Measurements from ENCODE around the gene CEACAM3.

CEACAM3 gene

GRCh38 chr19:41795031-41795461 lies 1.3 kb upstream of the CEACAM3 start:
- no peak for DNase-seq (ENCODE audit: low spot score)
- peak; percentile 68 for TF ChIP-seq CTCF (IDR thresholded peaks at IDR 0.05; ENCODE audit: extremely low read depth, missing control alignments)

GRCh38 chr19:41796901-41797300 lies 514 bp downstream of the CEACAM3 start:
- DNase-seq (ENCODE audit: low spot score), result no peak
- TF ChIP-seq CTCF (IDR thresholded peaks at IDR 0.05; ENCODE audit: extremely low read depth, missing control alignments), result no peak

- no peak for DNase-seq (ENCODE audit: low spot score)
- no peak for TF ChIP-seq CTCF (IDR thresholded peaks at IDR 0.05; ENCODE audit: extremely low read depth, missing control alignments)
Measured at GRCh38 chr19:41799444-41800000, 3.1 kb downstream of the CEACAM3 start.

GRCh38 chr19:41801031-41801430 lies 4.6 kb downstream of the CEACAM3 start:
- no peak for DNase-seq (ENCODE audit: low spot score)
- TF ChIP-seq CTCF (IDR thresholded peaks at IDR 0.05; ENCODE audit: extremely low read depth, missing control alignments), result no peak

- TF ChIP-seq CTCF (IDR thresholded peaks at IDR 0.05; ENCODE audit: extremely low read depth, missing control alignments), result no peak
- no peak for DNase-seq (ENCODE audit: low spot score)
Measured at GRCh38 chr19:41801792-41802211, 5.4 kb downstream of the CEACAM3 start.

GRCh38 chr19:41802770-41803169 lies 6.4 kb downstream of the CEACAM3 start:
- no peak for DNase-seq (ENCODE audit: low spot score)
- no peak for TF ChIP-seq CTCF (IDR thresholded peaks at IDR 0.05; ENCODE audit: extremely low read depth, missing control alignments)

GRCh38 chr19:41804336-41804735 lies 7.9 kb downstream of the CEACAM3 start:
- DNase-seq (ENCODE audit: low spot score), result no peak
- no peak for TF ChIP-seq CTCF (IDR thresholded peaks at IDR 0.05; ENCODE audit: extremely low read depth, missing control alignments)
